Measurements from ENCODE around the gene LTBP3. TPM values are rescaled to one million over a fixed set of nuclear protein-coding genes. Genes with fewer than 3 reads are reported as not detected.

Gene LTBP3
- total and polyA plus RNA-seq, 2 of the 4 experiments (the other 2 are of a cell fraction) = 6.6 to 145 TPM

DNA sequence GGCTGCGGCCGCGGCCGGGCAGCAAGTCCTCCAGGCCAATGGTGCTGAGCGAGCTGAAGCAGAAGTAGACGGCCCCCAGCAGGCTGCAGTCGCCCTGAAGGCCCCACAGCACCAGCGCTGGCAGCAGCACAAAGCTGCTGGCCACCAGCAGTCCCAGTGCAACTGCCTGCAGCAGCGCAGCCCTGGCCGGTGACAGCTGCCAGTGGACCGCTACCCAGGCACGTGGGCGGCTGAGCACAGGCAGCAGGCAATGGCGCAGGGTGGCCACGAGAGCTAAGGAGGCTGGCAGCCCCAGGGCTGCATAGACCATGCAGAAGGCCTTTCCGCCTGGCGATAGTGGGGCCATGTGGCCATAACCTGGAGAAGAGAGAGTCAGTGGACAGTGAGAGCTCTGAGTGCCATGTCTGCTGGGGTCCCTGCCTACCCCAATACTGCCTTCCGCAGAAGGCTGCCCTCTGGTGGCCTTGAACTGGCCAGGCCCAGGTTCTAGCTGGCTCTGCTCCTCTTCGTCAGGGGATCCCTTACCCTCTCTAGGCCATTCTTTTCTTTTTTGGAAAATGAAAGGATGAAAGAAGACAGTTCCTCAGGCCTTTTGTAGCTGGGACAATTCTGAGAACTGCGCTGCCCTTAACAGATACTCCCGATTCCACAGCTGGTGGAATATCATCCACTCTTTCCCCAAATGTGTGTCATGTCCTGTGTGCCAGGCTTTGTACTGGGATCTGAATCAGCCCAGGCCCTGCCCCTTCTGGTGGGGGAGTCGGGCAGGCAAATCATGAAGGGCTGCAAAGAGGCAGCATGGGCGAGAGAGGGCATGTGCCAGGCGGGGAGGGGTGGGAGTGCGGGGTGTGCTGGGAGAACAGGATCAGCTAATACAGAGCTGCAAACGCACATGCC lies 35.6 kb upstream of the LTBP3 start:
- BruUV-seq (replicated peaks) = no TSS peak
- Histone ChIP-seq H2AFZ (replicated peaks; ENCODE audit: low read length, poor library complexity) (peak overlapping the region; percentile 21), H3K36me3 (ENCODE audit: control insufficient read depth, insufficient read depth, low read length) (peaks cover 28% of the 10 kb centered on the region), H2BK20ac (ENCODE audit: low read depth, low read length) (no peak overlapping the region), H3K4me3 (ENCODE audit: insufficient read depth, low read depth, low read length) (no peak overlapping the region), H3K18ac (ENCODE audit: low read depth, low read length) (no peak overlapping the region), H2BK5ac (ENCODE audit: low read depth, low read length, poor library complexity, severe bottlenecking) (no peak overlapping the region), H2AK9ac (replicated peaks; ENCODE audit: low read depth, low read length, poor library complexity) (peak overlapping the region; percentile 70), H3K27ac (ENCODE audit: insufficient read depth, low read length) (no peak overlapping the region), H3K9me1 (ENCODE audit: insufficient read depth, low read length) (no peaks in the 10 kb centered on the region), H3K14ac (replicated peaks; ENCODE audit: low read depth, low read length) (no peak overlapping the region), H2AK5ac (ENCODE audit: low read depth, low read length) (no peak overlapping the region), H3K4me1 (ENCODE audit: control insufficient read depth, insufficient read depth, low read length) (no peaks in the 10 kb centered on the region), H3K56ac (ENCODE audit: extremely low read depth, insufficient read depth, low read length) (no peak overlapping the region), H3K9me3 (ENCODE audit: control insufficient read depth, insufficient read depth, low read length) (no peaks in the 10 kb centered on the region), H3K9ac (ENCODE audit: low read depth, low read length) (no peak overlapping the region), H3K79me1 (ENCODE audit: low read depth in 1 of 2, low read length in 2 of 2) (peaks cover 0 to 5% of the 10 kb centered on the region in 2 experiments; a peak in 1 of 4 replicates), H2BK120ac (ENCODE audit: low read depth, low read length) (no peak overlapping the region), H4K8ac (ENCODE audit: low read depth in 2 of 2, low read length in 2 of 2) (no peak overlapping the region), H3K4ac (ENCODE audit: low read depth, low read length) (no peak overlapping the region), H4K20me1 (ENCODE audit: insufficient read depth, low read length) (peaks cover 5% of the 10 kb centered on the region), H3K23ac (ENCODE audit: low read depth, low read length) (no peak overlapping the region), H2BK15ac (ENCODE audit: low read depth, low read length) (no peak overlapping the region), H3K4me2 (ENCODE audit: low read depth, low read length) (no peak overlapping the region), H3K27me3 (ENCODE audit: control insufficient read depth, insufficient read depth, low read length) (no peaks in the 10 kb centered on the region), H4K5ac (ENCODE audit: low read depth, low read length) (no peak overlapping the region), H4K91ac (ENCODE audit: insufficient read depth, low read depth, low read length) (no peak overlapping the region)
- CTCF ChIA-PET = interaction anchor here (0.7 to 1.7 kb wide), 4 partner anchors 10 to 53 kb away, joined by 3 to 9 read pairs (median 4); no protein-coding TSS in a partner anchor
- dilution Hi-C loops (cut with HindIII; ENCODE audit: low sequenced_read_pairs, unreplicated experiment) = no loop called here
- intact Hi-C loops (cut with micrococcal nuclease) = no loop called here
- peak; percentile 60 for ATAC-seq (ENCODE audit: low read depth)
- TF ChIP-seq CHD1 (IDR thresholded peaks at IDR 0.05; ENCODE audit: low read depth, low read length) (no peak), CEBPB (IDR thresholded peaks at IDR 0.05; ENCODE audit: low read depth, low read length) (no peak), SMC3 (IDR thresholded peaks at IDR 0.05; ENCODE audit: low read depth, low read length) (peak; percentile 58), POLR2A (IDR thresholded peaks at IDR 0.05; ENCODE audit: low read depth, low read length) (no peak), BHLHE40 (IDR thresholded peaks at IDR 0.05; ENCODE audit: low read depth, low read length) (no peak), NFE2L2 (IDR thresholded peaks at IDR 0.05; ENCODE audit: low read depth, low read length) (no peak), RAD21 (IDR thresholded peaks at IDR 0.05; ENCODE audit: low read length) (peak; percentile 58)
- TF ChIP-seq, protein P1, sequence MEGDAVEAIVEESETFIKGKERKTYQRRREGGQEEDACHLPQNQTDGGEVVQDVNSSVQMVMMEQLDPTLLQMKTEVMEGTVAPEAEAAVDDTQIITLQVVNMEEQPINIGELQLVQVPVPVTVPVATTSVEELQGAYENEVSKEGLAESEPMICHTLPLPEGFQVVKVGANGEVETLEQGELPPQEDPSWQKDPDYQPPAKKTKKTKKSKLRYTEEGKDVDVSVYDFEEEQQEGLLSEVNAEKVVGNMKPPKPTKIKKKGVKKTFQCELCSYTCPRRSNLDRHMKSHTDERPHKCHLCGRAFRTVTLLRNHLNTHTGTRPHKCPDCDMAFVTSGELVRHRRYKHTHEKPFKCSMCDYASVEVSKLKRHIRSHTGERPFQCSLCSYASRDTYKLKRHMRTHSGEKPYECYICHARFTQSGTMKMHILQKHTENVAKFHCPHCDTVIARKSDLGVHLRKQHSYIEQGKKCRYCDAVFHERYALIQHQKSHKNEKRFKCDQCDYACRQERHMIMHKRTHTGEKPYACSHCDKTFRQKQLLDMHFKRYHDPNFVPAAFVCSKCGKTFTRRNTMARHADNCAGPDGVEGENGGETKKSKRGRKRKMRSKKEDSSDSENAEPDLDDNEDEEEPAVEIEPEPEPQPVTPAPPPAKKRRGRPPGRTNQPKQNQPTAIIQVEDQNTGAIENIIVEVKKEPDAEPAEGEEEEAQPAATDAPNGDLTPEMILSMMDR (conservative IDR thresholded peaks at IDR 0.05; ENCODE audit: low read depth, low read length) = peak; percentile 57
- TF ChIP-seq, protein P2, sequence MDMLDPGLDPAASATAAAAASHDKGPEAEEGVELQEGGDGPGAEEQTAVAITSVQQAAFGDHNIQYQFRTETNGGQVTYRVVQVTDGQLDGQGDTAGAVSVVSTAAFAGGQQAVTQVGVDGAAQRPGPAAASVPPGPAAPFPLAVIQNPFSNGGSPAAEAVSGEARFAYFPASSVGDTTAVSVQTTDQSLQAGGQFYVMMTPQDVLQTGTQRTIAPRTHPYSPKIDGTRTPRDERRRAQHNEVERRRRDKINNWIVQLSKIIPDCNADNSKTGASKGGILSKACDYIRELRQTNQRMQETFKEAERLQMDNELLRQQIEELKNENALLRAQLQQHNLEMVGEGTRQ (IDR thresholded peaks at IDR 0.05; ENCODE audit: low read depth, low read length) = no peak
- 93% methylated on average over 18 of the region's 26 CpGs; no CpG with 5 or more reads in 1 of the 2 experiments for WGBS, 2 experiments (ENCODE audit: extremely low coverage in 2 of 2, insufficient read length in 1 of 2)
- no peak for DNase-seq
- POLR2A ChIA-PET (ENCODE audit: unreplicated experiment) = interaction anchor here (0.6 kb wide), 1 partner anchor 91 kb away, joined by 4 read pairs; no protein-coding TSS in a partner anchor
- in situ Hi-C loops (cut with MboI; ENCODE audit: low sequenced_read_pairs) = no loop called here

Data from IMR-90 (cell line).